Smooth muscle cell (in vitro differentiated cells): ENCODE results near the gene SASS6. TPM values are rescaled to one million over a fixed set of nuclear protein-coding genes. Genes with fewer than 3 reads are reported as not detected.

Experiments
- DNase-seq: peaks from one replicate; lab custom pipeline; 2025; ENCODE audit not compliant: unreplicated experiment; lab: John Stamatoyannopoulos, UW
- H2AFZ ChIP-seq: fragments of 200-600 bp; sonication (generic); 2 replicates; pipeline ENCODE4 v1.6.0; 2016; ENCODE audit warnings: antibody characterized with exemption, low read depth, mild to moderate bottlenecking
- H3F3A ChIP-seq: fragments of 200-600 bp; sonication (generic); 2 replicates; pipeline ENCODE4 v1.6.0; 2017; ENCODE audit warnings: antibody characterized with exemption, low read depth
- H3K27ac ChIP-seq: fragments of 200-600 bp; sonication (generic); 2 replicates; pipeline ENCODE4 v1.5.1; 2016; ENCODE audit warnings: low read depth, mild to moderate bottlenecking
- H3K27me3 ChIP-seq: fragments of 200-600 bp; sonication (generic); 2 replicates; pipeline ENCODE4 v1.6.1; 2016; ENCODE audit warnings: low read depth, mild to moderate bottlenecking
- H3K36me3 ChIP-seq: fragments of 200-600 bp; sonication (generic); 2 replicates; pipeline ENCODE4 v1.5.1; 2016; ENCODE audit warnings: low read depth
- H3K4me1 ChIP-seq: fragments of 200-600 bp; sonication (generic); 2 replicates; pipeline ENCODE4 v1.5.1; 2016; ENCODE audit warnings: low read depth
- H3K4me2 ChIP-seq: fragments of 200-600 bp; sonication (generic); 2 replicates; pipeline ENCODE4 v1.6.0; 2016; ENCODE audit warnings: mild to moderate bottlenecking
- H3K4me3 ChIP-seq: fragments of 200-600 bp; sonication (generic); 2 replicates; pipeline ENCODE4 v1.5.1; 2016; ENCODE audit warnings: mild to moderate bottlenecking
- H3K79me2 ChIP-seq: fragments of 200-600 bp; sonication (generic); 2 replicates; pipeline ENCODE4 v1.6.0; 2016; ENCODE audit warnings: low read depth, mild to moderate bottlenecking
- H3K9ac ChIP-seq: fragments of 200-600 bp; sonication (generic); 2 replicates; pipeline ENCODE4 v1.6.0; 2016; ENCODE audit warnings: low read depth
- H3K9me3 ChIP-seq: fragments of 200-600 bp; sonication (generic); replicated peaks from 2 replicates; pipeline ENCODE4 v1.5.1; 2016; ENCODE audit warnings: low read depth
- H4K20me1 ChIP-seq: fragments of 200-600 bp; sonication (generic); 2 replicates; pipeline ENCODE4 v1.6.0; 2016; ENCODE audit warnings: low read depth
- CTCF ChIP-seq: fragments of 200-600 bp; sonication (generic); IDR thresholded peaks from 2 replicates; pipeline ENCODE4 v1.5.1; 2017; ENCODE audit warnings: borderline replicate concordance, mild to moderate bottlenecking, antibody characterized with exemption; ENCODE audit not compliant: insufficient read depth, poor library complexity, severe bottlenecking
- WGBS: methylation state at CpG from one replicate; pipeline ENCODE4 v1.1.7; 2016; ENCODE audit warnings: low lambda C conversion rate; 5-methylcytosine and 5-hydroxymethylcytosine counted together
- polyA plus RNA-seq: library from polyadenylated mRNA; unstranded; fragments of >200 nt; fragmentation: Nextera tagmentation; extraction: Ambion mirVana; gene quantifications from 2 replicates; pipeline ENCODE4 v1.2.1, GENCODE V29; 2016
- total RNA-seq: library from RNA; depleted of rRNA; stranded (reverse); fragments of >200 nt; gene quantifications from 2 replicates; pipeline ENCODE4 v1.2.3, GENCODE V29; 2014

SASS6 gene
- total and polyA plus RNA-seq, 2 experiments from 2014 or later: 1.9 to 6.0 TPM

GRCh38 chr1:100107696-100108095 lies 25.0 kb downstream of the SASS6 start:
- H2AFZ ChIP-seq: no peak overlapping the region
- H3K27me3 ChIP-seq: no peaks in the 10 kb centered on the region
- H3K9ac ChIP-seq: no peak overlapping the region
- H3K79me2 ChIP-seq: no peaks in the 10 kb centered on the region
- 95% methylated on average over 4 of the region's 4 CpGs for WGBS
- TF ChIP-seq CTCF: no peak
- H3K36me3 ChIP-seq: peaks cover 3% of the 10 kb centered on the region
- no peaks in the 10 kb centered on the region for H3K4me1 ChIP-seq
- no peak overlapping the region for H3K4me3 ChIP-seq
- no peak overlapping the region for H3K4me2 ChIP-seq
- H3K27ac ChIP-seq: no peak overlapping the region
- H3K9me3 ChIP-seq: no peaks in the 10 kb centered on the region
- DNase-seq: no peak
- no peaks in the 10 kb centered on the region for H4K20me1 ChIP-seq
- H3F3A ChIP-seq: no peaks in the 10 kb centered on the region

- no peak overlapping the region for H3K4me2 ChIP-seq
- no peak for TF ChIP-seq CTCF
These were observed 31.2 kb downstream of the SASS6 start for GRCh38 chr1:100101564-100101963.

GRCh38 chr1:100100202-100100601 lies 32.5 kb downstream of the SASS6 start:
- no peak for TF ChIP-seq CTCF
- Histone ChIP-seq H3K4me3 (no peak overlapping the region), H3K4me2 (no peak overlapping the region), H3K27ac (no peak overlapping the region), H2AFZ (no peak overlapping the region), H3K4me1 (no peaks in the 10 kb centered on the region), H4K20me1 (no peaks in the 10 kb centered on the region), H3K36me3 (no peaks in the 10 kb centered on the region), H3K9me3 (no peaks in the 10 kb centered on the region), H3K9ac (no peak overlapping the region), H3K79me2 (no peaks in the 10 kb centered on the region), H3F3A (no peaks in the 10 kb centered on the region), H3K27me3 (no peaks in the 10 kb centered on the region)
- WGBS: 81% methylated on average over 1 of the region's 1 CpG
- no peak for DNase-seq

More at GRCh38 chr1:100101564-100101963, 31.2 kb downstream of the SASS6 start:
- no peak overlapping the region for H2AFZ ChIP-seq
- H4K20me1 ChIP-seq: no peaks in the 10 kb centered on the region
- H3K27me3 ChIP-seq: no peaks in the 10 kb centered on the region
- H3K9ac ChIP-seq: no peak overlapping the region
- no peaks in the 10 kb centered on the region for H3K9me3 ChIP-seq
- DNase-seq: no peak
- no peaks in the 10 kb centered on the region for H3K79me2 ChIP-seq
- no peaks in the 10 kb centered on the region for H3K4me1 ChIP-seq
- no peak overlapping the region for H3K27ac ChIP-seq
- no peak overlapping the region for H3K4me3 ChIP-seq
- no peaks in the 10 kb centered on the region for H3F3A ChIP-seq
- 91% methylated on average over 2 of the region's 2 CpGs for WGBS
- H3K36me3 ChIP-seq: peaks cover 3% of the 10 kb centered on the region

- no peak for DNase-seq
- WGBS: 93% methylated on average over 3 of the region's 3 CpGs
- Histone ChIP-seq H4K20me1 (no peaks in the 10 kb centered on the region), H3K36me3 (no peaks in the 10 kb centered on the region), H3K79me2 (no peaks in the 10 kb centered on the region), H3K9ac (no peak overlapping the region), H3K9me3 (no peaks in the 10 kb centered on the region), H3F3A (no peaks in the 10 kb centered on the region), H3K27ac (no peak overlapping the region), H3K4me1 (no peaks in the 10 kb centered on the region), H2AFZ (no peak overlapping the region), H3K4me3 (no peak overlapping the region), H3K4me2 (no peak overlapping the region), H3K27me3 (no peaks in the 10 kb centered on the region)
- TF ChIP-seq CTCF: no peak
These were observed 42.3 kb downstream of the SASS6 start for GRCh38 chr1:100090471-100090870.
